WTC11 (cell line): Measurements from ENCODE around the gene ARID3B.

Experiments used
- CREB1 ChIP-seq: sonication (generic); formaldehyde crosslinking; IDR thresholded peaks from 2 replicates; pipeline ENCODE4 v1.8.0; 2023; ENCODE audit warnings: mild to moderate bottlenecking, missing genetic modification reagents
- NR3C1 ChIP-seq: sonication (generic); formaldehyde crosslinking; conservative IDR thresholded peaks from 2 replicates; pipeline ENCODE4 v1.8.1; 2023; ENCODE audit warnings: low read depth, mild to moderate bottlenecking, missing genetic modification reagents
- SP1 ChIP-seq: sonication (generic); formaldehyde crosslinking; conservative IDR thresholded peaks from 2 replicates; pipeline ENCODE4 v1.8.1; 2022; ENCODE audit warnings: missing genetic modification reagents
- TCF7 ChIP-seq: sonication (generic); formaldehyde crosslinking; IDR thresholded peaks from 2 replicates; pipeline ENCODE4 v1.8.0; 2022; ENCODE audit warnings: mild to moderate bottlenecking, low read depth, missing genetic modification reagents, moderate library complexity
- TEAD4 ChIP-seq: sonication (generic); formaldehyde crosslinking; IDR thresholded peaks from 2 replicates; pipeline ENCODE4 v1.8.0; 2022; ENCODE audit warnings: mild to moderate bottlenecking, missing genetic modification reagents
- ZNF121 ChIP-seq: sonication (generic); formaldehyde crosslinking; IDR thresholded peaks from 2 replicates; pipeline ENCODE4 v1.8.0; 2023; ENCODE audit warnings: missing genetic modification reagents
- ZNF232 ChIP-seq: sonication (generic); formaldehyde crosslinking; IDR thresholded peaks from 2 replicates; pipeline ENCODE4 v1.8.0; 2022; ENCODE audit warnings: mild to moderate bottlenecking, missing genetic modification reagents
- TF ChIP-seq, protein P1 (sequence below): sonication (generic); formaldehyde crosslinking; IDR thresholded peaks from 2 replicates; pipeline ENCODE4 v1.8.1; 2022; ENCODE audit warnings: low read depth, mild to moderate bottlenecking, moderate library complexity, missing genetic modification reagents, borderline replicate concordance
- TF ChIP-seq, protein P2 (sequence below): fragments of 200-600 bp; IDR thresholded peaks from 2 replicates; pipeline ENCODE4 v1.8.0; 2022; ENCODE audit warnings: antibody characterized with exemption
- TF ChIP-seq, protein P3 (sequence below): sonication (generic); formaldehyde crosslinking; IDR thresholded peaks from 2 replicates; pipeline ENCODE4 v1.8.1; 2023; ENCODE audit warnings: mild to moderate bottlenecking, missing genetic modification reagents, borderline replicate concordance
- TF ChIP-seq, protein P4 (sequence below): sonication (generic); formaldehyde crosslinking; IDR thresholded peaks from 2 replicates; pipeline ENCODE4 v1.8.0; 2023; ENCODE audit warnings: missing genetic modification reagents
- TF ChIP-seq, protein P5 (sequence below): sonication (generic); formaldehyde crosslinking; IDR thresholded peaks from 2 replicates; pipeline ENCODE4 v1.8.1; 2023; ENCODE audit warnings: mild to moderate bottlenecking, missing genetic modification reagents, moderate library complexity

GRCh38 chr15:74624020-74624602 is 83.1 kb downstream of the ARID3B start:
- TF ChIP-seq, protein P1, sequence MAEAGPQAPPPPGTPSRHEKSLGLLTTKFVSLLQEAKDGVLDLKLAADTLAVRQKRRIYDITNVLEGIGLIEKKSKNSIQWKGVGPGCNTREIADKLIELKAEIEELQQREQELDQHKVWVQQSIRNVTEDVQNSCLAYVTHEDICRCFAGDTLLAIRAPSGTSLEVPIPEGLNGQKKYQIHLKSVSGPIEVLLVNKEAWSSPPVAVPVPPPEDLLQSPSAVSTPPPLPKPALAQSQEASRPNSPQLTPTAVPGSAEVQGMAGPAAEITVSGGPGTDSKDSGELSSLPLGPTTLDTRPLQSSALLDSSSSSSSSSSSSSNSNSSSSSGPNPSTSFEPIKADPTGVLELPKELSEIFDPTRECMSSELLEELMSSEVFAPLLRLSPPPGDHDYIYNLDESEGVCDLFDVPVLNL, result no peak
- TF ChIP-seq, protein P2, sequence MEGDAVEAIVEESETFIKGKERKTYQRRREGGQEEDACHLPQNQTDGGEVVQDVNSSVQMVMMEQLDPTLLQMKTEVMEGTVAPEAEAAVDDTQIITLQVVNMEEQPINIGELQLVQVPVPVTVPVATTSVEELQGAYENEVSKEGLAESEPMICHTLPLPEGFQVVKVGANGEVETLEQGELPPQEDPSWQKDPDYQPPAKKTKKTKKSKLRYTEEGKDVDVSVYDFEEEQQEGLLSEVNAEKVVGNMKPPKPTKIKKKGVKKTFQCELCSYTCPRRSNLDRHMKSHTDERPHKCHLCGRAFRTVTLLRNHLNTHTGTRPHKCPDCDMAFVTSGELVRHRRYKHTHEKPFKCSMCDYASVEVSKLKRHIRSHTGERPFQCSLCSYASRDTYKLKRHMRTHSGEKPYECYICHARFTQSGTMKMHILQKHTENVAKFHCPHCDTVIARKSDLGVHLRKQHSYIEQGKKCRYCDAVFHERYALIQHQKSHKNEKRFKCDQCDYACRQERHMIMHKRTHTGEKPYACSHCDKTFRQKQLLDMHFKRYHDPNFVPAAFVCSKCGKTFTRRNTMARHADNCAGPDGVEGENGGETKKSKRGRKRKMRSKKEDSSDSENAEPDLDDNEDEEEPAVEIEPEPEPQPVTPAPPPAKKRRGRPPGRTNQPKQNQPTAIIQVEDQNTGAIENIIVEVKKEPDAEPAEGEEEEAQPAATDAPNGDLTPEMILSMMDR, result no peak
- TF ChIP-seq TCF7 (no peak), TEAD4 (CRISPR knock-in tag) (no peak), ZNF121 (CRISPR knock-in tag) (no peak), NR3C1 (CRISPR knock-in tag) (no peak), ZNF232 (CRISPR knock-in tag) (no peak), CREB1 (no peak), SP1 (CRISPR knock-in tag) (no peak)
- TF ChIP-seq, protein P3, sequence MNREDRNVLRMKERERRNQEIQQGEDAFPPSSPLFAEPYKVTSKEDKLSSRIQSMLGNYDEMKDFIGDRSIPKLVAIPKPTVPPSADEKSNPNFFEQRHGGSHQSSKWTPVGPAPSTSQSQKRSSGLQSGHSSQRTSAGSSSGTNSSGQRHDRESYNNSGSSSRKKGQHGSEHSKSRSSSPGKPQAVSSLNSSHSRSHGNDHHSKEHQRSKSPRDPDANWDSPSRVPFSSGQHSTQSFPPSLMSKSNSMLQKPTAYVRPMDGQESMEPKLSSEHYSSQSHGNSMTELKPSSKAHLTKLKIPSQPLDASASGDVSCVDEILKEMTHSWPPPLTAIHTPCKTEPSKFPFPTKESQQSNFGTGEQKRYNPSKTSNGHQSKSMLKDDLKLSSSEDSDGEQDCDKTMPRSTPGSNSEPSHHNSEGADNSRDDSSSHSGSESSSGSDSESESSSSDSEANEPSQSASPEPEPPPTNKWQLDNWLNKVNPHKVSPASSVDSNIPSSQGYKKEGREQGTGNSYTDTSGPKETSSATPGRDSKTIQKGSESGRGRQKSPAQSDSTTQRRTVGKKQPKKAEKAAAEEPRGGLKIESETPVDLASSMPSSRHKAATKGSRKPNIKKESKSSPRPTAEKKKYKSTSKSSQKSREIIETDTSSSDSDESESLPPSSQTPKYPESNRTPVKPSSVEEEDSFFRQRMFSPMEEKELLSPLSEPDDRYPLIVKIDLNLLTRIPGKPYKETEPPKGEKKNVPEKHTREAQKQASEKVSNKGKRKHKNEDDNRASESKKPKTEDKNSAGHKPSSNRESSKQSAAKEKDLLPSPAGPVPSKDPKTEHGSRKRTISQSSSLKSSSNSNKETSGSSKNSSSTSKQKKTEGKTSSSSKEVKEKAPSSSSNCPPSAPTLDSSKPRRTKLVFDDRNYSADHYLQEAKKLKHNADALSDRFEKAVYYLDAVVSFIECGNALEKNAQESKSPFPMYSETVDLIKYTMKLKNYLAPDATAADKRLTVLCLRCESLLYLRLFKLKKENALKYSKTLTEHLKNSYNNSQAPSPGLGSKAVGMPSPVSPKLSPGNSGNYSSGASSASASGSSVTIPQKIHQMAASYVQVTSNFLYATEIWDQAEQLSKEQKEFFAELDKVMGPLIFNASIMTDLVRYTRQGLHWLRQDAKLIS (CRISPR knock-in tag), result no peak
- TF ChIP-seq, protein P4, sequence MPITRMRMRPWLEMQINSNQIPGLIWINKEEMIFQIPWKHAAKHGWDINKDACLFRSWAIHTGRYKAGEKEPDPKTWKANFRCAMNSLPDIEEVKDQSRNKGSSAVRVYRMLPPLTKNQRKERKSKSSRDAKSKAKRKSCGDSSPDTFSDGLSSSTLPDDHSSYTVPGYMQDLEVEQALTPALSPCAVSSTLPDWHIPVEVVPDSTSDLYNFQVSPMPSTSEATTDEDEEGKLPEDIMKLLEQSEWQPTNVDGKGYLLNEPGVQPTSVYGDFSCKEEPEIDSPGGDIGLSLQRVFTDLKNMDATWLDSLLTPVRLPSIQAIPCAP (CRISPR knock-in tag), result no peak
- TF ChIP-seq, protein P5, sequence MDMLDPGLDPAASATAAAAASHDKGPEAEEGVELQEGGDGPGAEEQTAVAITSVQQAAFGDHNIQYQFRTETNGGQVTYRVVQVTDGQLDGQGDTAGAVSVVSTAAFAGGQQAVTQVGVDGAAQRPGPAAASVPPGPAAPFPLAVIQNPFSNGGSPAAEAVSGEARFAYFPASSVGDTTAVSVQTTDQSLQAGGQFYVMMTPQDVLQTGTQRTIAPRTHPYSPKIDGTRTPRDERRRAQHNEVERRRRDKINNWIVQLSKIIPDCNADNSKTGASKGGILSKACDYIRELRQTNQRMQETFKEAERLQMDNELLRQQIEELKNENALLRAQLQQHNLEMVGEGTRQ (CRISPR knock-in tag), result no peak
